ENCODE measurements around the gene TRPM4.

DNA sequence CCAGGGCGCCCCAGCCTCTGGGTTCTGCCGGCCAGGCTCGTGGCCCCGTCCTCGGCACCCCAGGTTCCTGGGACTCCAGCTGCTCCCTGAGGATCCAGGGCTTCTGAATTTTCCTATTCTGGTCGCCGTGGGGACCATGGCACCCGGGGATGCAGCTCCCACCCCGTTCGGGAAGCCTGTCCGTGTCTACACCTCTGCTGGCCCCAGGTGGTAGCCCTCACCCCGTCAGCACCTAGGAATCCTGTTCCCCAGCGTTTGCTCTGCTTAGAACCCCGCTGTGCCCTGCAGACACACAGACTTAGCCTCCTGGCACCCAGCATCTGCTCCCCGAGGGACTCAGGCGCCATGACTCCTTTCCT is 37.3 kb upstream of the TRPM4 start:
- TF ChIP-seq, protein P1, sequence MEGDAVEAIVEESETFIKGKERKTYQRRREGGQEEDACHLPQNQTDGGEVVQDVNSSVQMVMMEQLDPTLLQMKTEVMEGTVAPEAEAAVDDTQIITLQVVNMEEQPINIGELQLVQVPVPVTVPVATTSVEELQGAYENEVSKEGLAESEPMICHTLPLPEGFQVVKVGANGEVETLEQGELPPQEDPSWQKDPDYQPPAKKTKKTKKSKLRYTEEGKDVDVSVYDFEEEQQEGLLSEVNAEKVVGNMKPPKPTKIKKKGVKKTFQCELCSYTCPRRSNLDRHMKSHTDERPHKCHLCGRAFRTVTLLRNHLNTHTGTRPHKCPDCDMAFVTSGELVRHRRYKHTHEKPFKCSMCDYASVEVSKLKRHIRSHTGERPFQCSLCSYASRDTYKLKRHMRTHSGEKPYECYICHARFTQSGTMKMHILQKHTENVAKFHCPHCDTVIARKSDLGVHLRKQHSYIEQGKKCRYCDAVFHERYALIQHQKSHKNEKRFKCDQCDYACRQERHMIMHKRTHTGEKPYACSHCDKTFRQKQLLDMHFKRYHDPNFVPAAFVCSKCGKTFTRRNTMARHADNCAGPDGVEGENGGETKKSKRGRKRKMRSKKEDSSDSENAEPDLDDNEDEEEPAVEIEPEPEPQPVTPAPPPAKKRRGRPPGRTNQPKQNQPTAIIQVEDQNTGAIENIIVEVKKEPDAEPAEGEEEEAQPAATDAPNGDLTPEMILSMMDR (IDR thresholded peaks at IDR 0.05; ENCODE audit: low read depth, low read length) = no peak
- TF ChIP-seq EZH2phosphoT487 (IDR thresholded peaks at IDR 0.05; ENCODE audit: low read depth) = no peak

Measured in OCI-LY3 (cell line).